Measurements from ENCODE around the gene CERKL.

Gene CERKL

GRCh38 chr2:181585732-181586131 lies 71.2 kb downstream of the CERKL start:
- Histone ChIP-seq H3K4me1 (ENCODE audit: control insufficient read depth, insufficient read depth, low read length) (peaks cover 6% of the 10 kb centered on the region), H3K9ac (ENCODE audit: low read length) (no peak overlapping the region), H3K9me3 (ENCODE audit: control insufficient read depth, low read length) (no peaks in the 10 kb centered on the region), H3K27me3 (ENCODE audit: control insufficient read depth, insufficient read depth, low read length) (no peaks in the 10 kb centered on the region), H3K36me3 (ENCODE audit: control insufficient read depth, insufficient read depth, low read length) (no peaks in the 10 kb centered on the region), H3K4me3 (ENCODE audit: low read length) (no peak overlapping the region)

GRCh38 chr2:181581534-181581933 lies 75.4 kb downstream of the CERKL start:
- Histone ChIP-seq H3K4me1 (ENCODE audit: control insufficient read depth, insufficient read depth, low read length) (peaks cover 6% of the 10 kb centered on the region), H3K36me3 (ENCODE audit: control insufficient read depth, insufficient read depth, low read length) (no peaks in the 10 kb centered on the region), H3K4me3 (ENCODE audit: low read length) (no peak overlapping the region)

GRCh38 chr2:181578829-181579228 lies 78.1 kb downstream of the CERKL start:
- H3K4me1 ChIP-seq (ENCODE audit: control insufficient read depth, insufficient read depth, low read length): peaks cover 6% of the 10 kb centered on the region
- H3K36me3 ChIP-seq (ENCODE audit: control insufficient read depth, insufficient read depth, low read length): no peaks in the 10 kb centered on the region
- no peak overlapping the region for H3K9ac ChIP-seq (ENCODE audit: low read length)
- no peaks in the 10 kb centered on the region for H3K27me3 ChIP-seq (ENCODE audit: control insufficient read depth, insufficient read depth, low read length)
- H3K9me3 ChIP-seq (ENCODE audit: control insufficient read depth, low read length): no peaks in the 10 kb centered on the region
- H3K4me3 ChIP-seq (ENCODE audit: low read length): no peak overlapping the region

More at GRCh38 chr2:181581534-181581933, 75.4 kb downstream of the CERKL start:
- Histone ChIP-seq H3K9me3 (ENCODE audit: control insufficient read depth, low read length) (no peaks in the 10 kb centered on the region), H3K27me3 (ENCODE audit: control insufficient read depth, insufficient read depth, low read length) (no peaks in the 10 kb centered on the region), H3K9ac (ENCODE audit: low read length) (no peak overlapping the region)

GRCh38 chr2:181576431-181576830 lies 80.5 kb downstream of the CERKL start:
- Histone ChIP-seq H3K36me3 (ENCODE audit: control insufficient read depth, insufficient read depth, low read length) (no peaks in the 10 kb centered on the region), H3K4me1 (ENCODE audit: control insufficient read depth, insufficient read depth, low read length) (peaks cover 6% of the 10 kb centered on the region), H3K27me3 (ENCODE audit: control insufficient read depth, insufficient read depth, low read length) (no peaks in the 10 kb centered on the region), H3K9ac (ENCODE audit: low read length) (no peak overlapping the region), H3K4me3 (ENCODE audit: low read length) (no peak overlapping the region), H3K9me3 (ENCODE audit: control insufficient read depth, low read length) (no peaks in the 10 kb centered on the region)

DNA sequence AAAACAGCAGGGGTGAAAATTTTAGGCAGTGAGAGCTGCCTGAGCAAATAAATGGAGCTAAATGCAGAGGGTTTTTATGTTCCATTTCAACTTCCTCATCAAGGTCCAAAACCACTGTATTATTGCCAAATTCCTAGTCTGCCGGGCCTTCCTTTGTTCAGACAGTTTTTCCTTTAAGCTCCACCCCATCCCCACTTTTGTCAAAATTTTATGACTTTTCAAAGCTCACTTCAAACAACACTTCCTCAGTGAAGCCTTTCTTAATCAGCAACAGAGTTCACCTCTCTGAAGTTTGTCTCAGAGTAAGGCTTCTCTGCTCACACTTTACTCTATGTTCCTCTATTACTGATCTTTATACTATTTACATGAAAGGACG lies 81.3 kb downstream of the CERKL start:
- Histone ChIP-seq H3K4me3 (ENCODE audit: low read length) (no peak overlapping the region), H3K9me3 (ENCODE audit: control insufficient read depth, low read length) (no peaks in the 10 kb centered on the region), H3K36me3 (ENCODE audit: control insufficient read depth, insufficient read depth, low read length) (no peaks in the 10 kb centered on the region), H3K4me1 (ENCODE audit: control insufficient read depth, insufficient read depth, low read length) (peaks cover 6% of the 10 kb centered on the region), H3K27me3 (ENCODE audit: control insufficient read depth, insufficient read depth, low read length) (no peaks in the 10 kb centered on the region), H3K9ac (ENCODE audit: low read length) (no peak overlapping the region)

DNA sequence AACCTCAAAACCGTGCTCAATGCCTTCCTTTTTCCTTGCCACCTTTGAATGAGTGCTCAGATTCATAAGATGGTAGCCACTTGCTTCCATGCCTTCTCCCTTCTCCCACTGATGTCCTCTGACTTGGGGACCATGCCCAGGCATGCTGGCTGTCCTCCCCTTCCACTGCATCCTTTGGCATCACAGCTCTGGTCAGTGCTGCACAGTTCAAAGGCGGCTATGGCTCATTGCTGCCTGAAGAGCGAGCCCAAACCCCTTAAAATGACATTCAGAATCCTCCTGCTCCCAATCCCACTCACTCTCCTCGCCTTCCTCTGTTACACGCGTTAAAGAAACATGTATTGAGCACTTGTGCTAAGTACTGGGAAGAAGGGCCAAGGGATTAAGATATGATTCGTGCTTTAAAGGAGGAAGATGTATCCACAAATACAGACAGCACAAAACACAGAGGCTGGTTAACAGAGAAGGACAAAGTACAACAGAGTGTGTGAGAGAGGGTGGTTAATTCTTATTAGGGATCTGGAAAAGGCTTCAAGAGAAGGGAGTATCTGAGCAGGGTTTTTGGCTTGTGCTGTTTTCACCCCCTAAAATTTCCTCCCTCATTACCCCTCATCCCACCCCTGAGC lies 81.8 kb downstream of the CERKL start:
- H3K4me3 ChIP-seq (ENCODE audit: low read length): no peak overlapping the region
- H3K4me1 ChIP-seq (ENCODE audit: control insufficient read depth, insufficient read depth, low read length): peaks cover 6% of the 10 kb centered on the region
- H3K9me3 ChIP-seq (ENCODE audit: control insufficient read depth, low read length): no peaks in the 10 kb centered on the region
- no peaks in the 10 kb centered on the region for H3K27me3 ChIP-seq (ENCODE audit: control insufficient read depth, insufficient read depth, low read length)
- no peak overlapping the region for H3K9ac ChIP-seq (ENCODE audit: low read length)
- H3K36me3 ChIP-seq (ENCODE audit: control insufficient read depth, insufficient read depth, low read length): no peaks in the 10 kb centered on the region

DNA sequence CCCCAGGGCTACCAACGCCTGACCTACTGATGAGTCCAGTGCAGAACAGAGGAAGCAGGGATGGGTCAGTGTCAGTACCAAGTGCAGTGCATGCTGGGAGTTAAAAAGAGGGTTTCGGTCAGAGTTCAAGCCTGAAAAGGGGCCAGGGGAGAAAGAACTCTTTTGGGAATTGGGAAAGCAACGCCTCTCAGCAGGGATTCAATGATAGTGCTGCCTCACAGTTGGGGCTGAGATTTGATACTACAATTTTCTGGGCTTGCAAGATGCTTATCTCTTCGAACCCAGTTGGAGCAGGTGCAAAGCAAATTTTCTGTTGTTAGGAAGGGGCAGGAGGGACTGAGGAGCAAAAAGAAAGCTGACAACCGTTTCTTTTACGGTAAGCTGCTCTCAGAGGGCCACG lies 82.6 kb downstream of the CERKL start:
- H3K9me3 ChIP-seq (ENCODE audit: control insufficient read depth, low read length): no peaks in the 10 kb centered on the region
- H3K4me3 ChIP-seq (ENCODE audit: low read length): no peak overlapping the region
- H3K9ac ChIP-seq (ENCODE audit: low read length): no peak overlapping the region
- no peaks in the 10 kb centered on the region for H3K27me3 ChIP-seq (ENCODE audit: control insufficient read depth, insufficient read depth, low read length)
- H3K4me1 ChIP-seq (ENCODE audit: control insufficient read depth, insufficient read depth, low read length): peaks cover 6% of the 10 kb centered on the region
- no peaks in the 10 kb centered on the region for H3K36me3 ChIP-seq (ENCODE audit: control insufficient read depth, insufficient read depth, low read length)

DNA sequence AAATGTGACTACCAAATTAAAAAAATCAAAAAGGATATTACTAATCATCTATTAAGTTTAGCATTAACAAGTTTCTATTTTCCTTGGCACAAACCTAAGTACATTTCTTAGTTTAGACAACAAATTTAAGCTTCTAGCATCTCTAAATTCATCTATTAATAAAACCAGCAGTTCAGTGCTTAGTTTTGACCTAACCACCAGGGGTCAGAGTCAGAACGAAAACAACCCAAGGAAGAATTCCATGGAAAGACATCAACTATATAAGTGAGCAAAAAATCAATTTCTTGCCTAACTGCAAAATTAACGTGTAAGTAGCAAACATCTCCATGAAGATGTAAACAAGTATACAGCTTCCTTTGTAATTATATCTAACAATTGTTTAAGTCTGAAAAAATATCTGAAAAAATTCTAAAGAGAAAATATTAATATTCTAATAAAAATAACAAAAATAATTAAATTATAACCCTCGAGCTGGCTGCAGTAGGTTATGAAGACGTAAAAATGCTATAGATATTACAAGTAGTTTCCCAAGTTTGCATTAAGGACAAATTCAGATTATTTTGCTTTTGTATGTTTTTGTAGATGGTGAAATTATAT lies 83.7 kb downstream of the CERKL start:
- H3K9ac ChIP-seq (ENCODE audit: low read length): no peak overlapping the region
- H3K4me1 ChIP-seq (ENCODE audit: control insufficient read depth, insufficient read depth, low read length): peaks cover 6% of the 10 kb centered on the region
- H3K9me3 ChIP-seq (ENCODE audit: control insufficient read depth, low read length): no peaks in the 10 kb centered on the region
- H3K4me3 ChIP-seq (ENCODE audit: low read length): no peak overlapping the region
- no peaks in the 10 kb centered on the region for H3K27me3 ChIP-seq (ENCODE audit: control insufficient read depth, insufficient read depth, low read length)
- no peaks in the 10 kb centered on the region for H3K36me3 ChIP-seq (ENCODE audit: control insufficient read depth, insufficient read depth, low read length)

GRCh38 chr2:181570833-181571661 lies 85.9 kb downstream of the CERKL start:
- no peaks in the 10 kb centered on the region for H3K27me3 ChIP-seq (ENCODE audit: control insufficient read depth, insufficient read depth, low read length)
- H3K9ac ChIP-seq (ENCODE audit: low read length): no peak overlapping the region
- H3K4me1 ChIP-seq (ENCODE audit: control insufficient read depth, insufficient read depth, low read length): peaks cover 6% of the 10 kb centered on the region

GRCh38 chr2:181570059-181570458 lies 86.8 kb downstream of the CERKL start:
- H3K9me3 ChIP-seq (ENCODE audit: control insufficient read depth, low read length): no peaks in the 10 kb centered on the region
- H3K4me3 ChIP-seq (ENCODE audit: low read length): no peak overlapping the region
- peaks cover under 1% of the 10 kb centered on the region for H3K4me1 ChIP-seq (ENCODE audit: control insufficient read depth, insufficient read depth, low read length)
- H3K27me3 ChIP-seq (ENCODE audit: control insufficient read depth, insufficient read depth, low read length): no peaks in the 10 kb centered on the region
- no peak overlapping the region for H3K9ac ChIP-seq (ENCODE audit: low read length)
- H3K36me3 ChIP-seq (ENCODE audit: control insufficient read depth, insufficient read depth, low read length): no peaks in the 10 kb centered on the region

More at GRCh38 chr2:181570833-181571661, 85.9 kb downstream of the CERKL start:
- Histone ChIP-seq H3K9me3 (ENCODE audit: control insufficient read depth, low read length) (no peaks in the 10 kb centered on the region), H3K36me3 (ENCODE audit: control insufficient read depth, insufficient read depth, low read length) (no peaks in the 10 kb centered on the region), H3K4me3 (ENCODE audit: low read length) (no peak overlapping the region)

DNA sequence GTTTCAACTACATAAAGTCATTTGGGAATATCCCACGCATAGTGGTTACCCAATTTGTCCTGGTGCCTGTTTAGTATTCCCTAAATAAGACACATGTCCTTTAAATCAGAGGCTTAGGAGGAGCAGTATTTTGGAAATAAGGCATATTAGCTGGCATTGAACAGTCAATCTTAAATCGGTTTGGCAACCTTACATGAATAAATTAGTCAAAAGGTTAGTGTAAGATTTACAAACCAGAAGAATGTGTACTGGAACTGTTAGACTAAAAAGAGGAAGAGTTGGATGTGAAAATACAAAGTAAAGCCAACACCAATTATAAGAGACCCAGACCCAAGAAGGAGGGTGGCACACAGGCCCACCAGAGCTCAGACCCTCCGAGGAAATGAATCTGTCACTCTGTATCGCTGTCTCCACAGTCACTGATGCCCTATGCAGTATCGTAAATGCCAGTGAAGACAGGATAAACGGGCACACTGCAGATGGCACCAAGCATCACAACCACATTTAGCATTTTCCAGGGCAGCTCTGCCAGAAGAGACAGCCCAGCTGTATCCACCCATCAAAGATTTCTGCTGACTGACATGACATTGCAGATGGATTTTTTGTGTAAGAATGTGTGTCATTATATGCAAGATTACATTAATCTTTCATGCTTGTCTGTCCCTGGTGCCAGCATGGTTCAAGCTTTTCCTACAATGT lies 90.4 kb downstream of the CERKL start:
- Histone ChIP-seq H3K9ac (ENCODE audit: low read length) (no peak overlapping the region), H3K9me3 (ENCODE audit: control insufficient read depth, low read length) (no peaks in the 10 kb centered on the region), H3K4me1 (ENCODE audit: control insufficient read depth, insufficient read depth, low read length) (no peaks in the 10 kb centered on the region), H3K36me3 (ENCODE audit: control insufficient read depth, insufficient read depth, low read length) (no peaks in the 10 kb centered on the region), H3K4me3 (ENCODE audit: low read length) (no peak overlapping the region), H3K27me3 (ENCODE audit: control insufficient read depth, insufficient read depth, low read length) (no peaks in the 10 kb centered on the region)
